Dedifferentiated amniotic fluid mesenchymal stem cell (primary cell): ENCODE measurements around the gene NKX1-1.

Experiments
- DNase-seq: peaks from one replicate; pipeline ENCODE4 v3.0.0-alpha.2; 2016; ENCODE audit errors: extremely low spot score

Gene NKX1-1

GRCh38 chr4:1385373-1386340 lies 20.6 kb downstream of the NKX1-1 start:
- DNase-seq: no peak

DNA sequence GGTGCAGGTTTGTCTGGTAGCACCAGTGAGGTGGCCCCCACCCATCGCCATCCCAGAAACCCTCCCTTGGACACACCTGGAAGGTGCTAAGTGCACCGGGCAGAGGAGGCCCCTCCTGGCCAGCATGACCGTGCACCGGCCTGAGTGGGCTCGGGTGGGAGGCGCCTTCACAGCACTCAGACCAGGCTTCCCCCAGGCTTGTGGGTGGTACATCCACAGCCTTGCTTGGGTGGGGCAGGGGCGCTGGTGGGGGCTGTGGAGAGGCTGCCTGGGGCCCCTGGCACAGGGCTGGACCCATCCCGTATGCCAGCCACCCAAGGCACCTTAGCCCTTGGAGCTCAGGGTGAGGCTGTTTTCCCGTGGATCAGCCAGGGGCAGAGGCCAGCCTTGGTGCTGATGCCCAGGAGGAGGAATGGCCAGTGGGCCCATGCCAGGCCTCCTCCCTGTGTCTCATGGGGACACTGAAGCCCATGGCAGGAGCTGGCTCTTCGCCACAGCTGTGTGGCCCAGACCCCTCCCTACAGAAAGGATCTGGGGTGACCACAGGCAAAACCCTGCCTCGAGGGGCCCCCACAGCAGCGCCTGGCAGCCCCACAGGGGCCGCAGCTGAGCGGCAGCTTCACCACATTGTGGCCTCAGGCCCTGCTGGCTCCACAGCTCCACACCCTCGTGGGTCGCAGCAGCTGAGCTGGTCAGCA lies 21.4 kb downstream of the NKX1-1 start:
- DNase-seq: no peak

- DNase-seq: no peak
These were observed 22.3 kb downstream of the NKX1-1 start for GRCh38 chr4:1383728-1384591.

DNA sequence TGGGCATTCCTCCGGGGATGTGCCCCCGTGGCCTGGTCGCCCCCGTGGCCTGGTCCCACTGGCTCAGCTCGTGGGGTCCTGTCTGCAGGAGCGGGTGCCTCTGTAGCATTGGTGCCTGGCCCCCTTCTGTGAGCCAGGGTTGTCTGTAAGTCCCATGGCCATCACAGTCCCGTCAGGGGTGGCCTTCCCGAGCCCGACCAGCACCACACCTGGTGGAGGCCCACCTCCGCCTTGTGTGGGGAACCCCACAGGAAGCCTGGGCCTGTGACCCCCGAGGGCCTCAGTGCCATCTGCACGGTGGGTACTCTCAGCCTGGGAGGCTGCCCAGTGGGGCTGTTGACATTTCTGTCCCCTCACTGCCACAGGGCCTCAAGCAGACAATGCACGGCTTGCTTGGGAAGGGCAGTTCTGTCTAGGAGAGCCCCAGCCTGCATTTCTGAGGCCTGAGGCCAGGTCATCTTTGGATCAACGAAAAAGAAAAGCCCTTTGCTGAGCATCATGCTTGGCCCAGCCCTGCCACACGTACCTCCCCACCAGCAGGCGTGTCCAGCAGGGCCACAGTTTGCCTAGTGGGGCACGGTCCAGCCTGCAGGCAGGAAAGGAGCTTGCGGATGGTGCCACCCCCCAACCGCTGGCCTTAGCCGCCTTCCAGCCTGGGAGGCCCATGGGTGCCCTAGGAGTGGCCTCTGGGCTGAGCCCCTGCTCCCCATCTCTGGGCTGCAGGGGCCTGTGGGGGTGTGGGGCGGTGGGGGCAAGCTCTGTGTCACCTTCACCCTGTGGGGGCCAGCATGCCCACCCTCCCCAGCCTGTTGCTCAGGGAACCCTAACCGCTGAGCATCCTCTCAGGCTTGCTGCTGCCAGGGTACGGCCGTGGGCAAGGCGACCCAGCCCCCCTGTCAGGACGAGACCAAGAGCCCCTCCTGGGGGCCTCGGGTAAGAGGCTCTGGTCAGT lies 23.2 kb downstream of the NKX1-1 start:
- DNase-seq: no peak

- DNase-seq: no peak
These were observed 24.2 kb downstream of the NKX1-1 start for GRCh38 chr4:1381944-1382541.

DNA sequence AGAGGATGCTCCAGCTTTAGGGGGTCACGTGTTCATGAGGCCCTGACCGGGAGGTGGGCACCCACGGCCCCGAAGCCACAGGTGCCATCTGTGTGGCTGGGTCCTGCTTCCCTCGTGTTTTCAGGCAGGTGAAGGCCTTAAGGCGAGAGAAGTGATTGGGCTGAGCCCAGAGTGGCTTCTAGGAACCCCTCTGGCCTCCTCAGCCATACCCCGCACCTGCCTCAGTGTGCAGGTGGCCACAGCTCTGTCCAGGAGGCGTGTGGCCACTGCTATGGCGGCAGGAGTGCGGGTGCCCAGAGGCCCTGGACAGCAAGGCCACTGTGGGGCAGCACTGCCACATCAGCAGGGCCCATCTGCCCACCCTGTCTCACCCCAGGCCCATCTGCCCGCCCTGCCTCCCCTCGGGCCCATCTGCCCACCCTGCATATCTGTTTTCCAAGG lies 25.0 kb downstream of the NKX1-1 start:
- DNase-seq: no peak

GRCh38 chr4:1380368-1381151 lies 25.7 kb downstream of the NKX1-1 start:
- DNase-seq: no peak

DNA sequence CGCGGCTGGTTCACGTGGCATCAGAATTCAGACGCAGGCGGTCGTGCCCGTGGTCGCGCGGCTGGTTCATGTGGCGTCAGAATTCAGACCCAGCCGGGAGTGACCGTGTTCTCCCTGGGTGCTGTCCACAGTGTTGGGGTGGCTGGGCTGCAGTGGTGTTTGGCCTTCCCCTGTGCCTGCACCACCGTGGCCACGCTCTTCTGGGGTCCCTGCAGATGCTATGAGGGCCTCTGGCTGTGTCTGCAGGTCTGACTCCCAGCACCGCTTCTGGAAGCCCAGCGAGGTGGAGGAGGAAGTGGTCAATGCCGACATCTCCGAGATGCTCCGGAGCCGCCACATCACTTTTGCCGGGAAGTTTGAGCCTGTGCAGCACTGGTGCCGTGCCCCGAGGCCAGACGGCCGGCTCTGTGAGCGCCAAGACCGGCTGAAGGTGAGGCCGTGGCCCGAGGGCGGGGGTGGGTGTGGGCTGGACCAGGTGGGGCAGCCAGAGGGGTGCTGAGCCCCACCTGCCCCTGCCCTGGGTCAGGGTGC lies 26.4 kb downstream of the NKX1-1 start:
- DNase-seq: no peak

GRCh38 chr4:1379351-1379781 lies 26.9 kb downstream of the NKX1-1 start:
- DNase-seq: no peak

DNA sequence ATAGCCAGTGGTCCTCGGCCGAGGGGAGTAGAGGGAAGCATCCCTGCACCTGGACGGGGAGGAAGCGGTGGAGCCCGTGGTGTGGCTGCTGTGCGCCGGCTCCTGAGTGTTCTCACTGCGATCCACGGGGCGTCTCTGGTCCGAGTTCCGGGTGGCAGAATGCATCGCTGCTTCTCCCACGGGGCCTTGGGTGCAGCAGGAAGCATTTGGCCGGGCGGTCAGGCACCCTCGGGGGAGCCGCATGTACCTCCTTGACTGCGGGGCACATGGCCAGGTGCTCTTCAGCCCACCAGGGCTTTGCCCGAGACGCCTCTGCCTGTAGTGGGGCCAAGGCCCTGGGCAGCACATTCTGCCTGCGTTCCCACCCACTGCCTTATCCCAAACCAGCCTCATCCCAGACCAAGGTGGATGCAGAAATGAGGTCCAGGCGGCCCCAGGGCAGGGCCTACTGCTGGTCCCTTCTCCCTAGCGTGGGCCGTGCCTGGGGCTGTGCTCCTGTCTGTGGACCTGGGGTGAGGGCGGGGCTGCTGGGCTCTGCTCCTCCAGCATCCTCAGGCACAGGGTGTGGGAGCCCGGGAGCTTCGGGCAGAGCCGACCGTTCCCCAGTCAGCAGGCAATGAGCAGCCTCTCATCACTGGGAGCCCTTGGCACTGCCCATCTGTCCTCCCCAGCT lies 27.5 kb downstream of the NKX1-1 start:
- no peak for DNase-seq

- DNase-seq: no peak
These were observed 28.5 kb downstream of the NKX1-1 start for GRCh38 chr4:1377606-1378261.

DNA sequence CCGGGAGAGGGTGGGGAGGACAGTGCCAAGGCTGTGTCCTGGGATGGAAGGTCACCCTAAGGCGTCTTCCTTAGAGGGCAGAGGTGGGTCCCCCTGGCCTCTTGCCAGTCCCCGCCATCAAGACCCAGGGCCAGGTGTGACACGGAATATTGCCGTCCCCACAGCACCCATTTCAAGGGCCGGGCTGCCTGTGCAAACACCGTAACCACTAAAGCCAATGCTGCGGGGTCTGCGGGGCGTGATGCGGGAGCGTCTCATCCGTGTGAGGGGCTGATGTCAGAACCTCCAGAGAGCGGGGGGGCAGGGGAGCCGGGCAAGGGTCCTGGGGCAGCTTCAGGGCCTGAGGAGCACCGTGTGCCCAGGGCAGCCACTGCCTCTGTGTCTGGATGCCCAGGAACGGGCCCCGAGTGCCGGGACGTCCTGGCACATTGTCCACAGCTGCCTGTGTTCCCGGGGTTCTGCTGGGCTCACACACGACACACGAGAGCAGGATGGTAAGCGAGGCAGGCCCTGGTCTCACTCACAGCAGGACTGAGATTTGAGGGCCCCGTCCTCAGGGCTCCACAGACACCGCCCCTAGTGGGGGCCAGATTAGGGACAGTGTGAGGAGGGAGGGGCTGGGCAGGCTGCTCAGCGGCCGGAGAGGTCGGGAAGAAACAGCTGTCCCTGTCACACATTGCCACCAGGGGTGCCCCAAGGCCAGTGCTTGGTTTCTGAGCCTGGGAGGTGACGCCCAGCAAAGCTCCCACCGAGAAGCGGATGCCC lies 29.2 kb downstream of the NKX1-1 start:
- DNase-seq: no peak

- no peak for DNase-seq
These were observed 29.8 kb downstream of the NKX1-1 start for GRCh38 chr4:1376391-1376840.

DNA sequence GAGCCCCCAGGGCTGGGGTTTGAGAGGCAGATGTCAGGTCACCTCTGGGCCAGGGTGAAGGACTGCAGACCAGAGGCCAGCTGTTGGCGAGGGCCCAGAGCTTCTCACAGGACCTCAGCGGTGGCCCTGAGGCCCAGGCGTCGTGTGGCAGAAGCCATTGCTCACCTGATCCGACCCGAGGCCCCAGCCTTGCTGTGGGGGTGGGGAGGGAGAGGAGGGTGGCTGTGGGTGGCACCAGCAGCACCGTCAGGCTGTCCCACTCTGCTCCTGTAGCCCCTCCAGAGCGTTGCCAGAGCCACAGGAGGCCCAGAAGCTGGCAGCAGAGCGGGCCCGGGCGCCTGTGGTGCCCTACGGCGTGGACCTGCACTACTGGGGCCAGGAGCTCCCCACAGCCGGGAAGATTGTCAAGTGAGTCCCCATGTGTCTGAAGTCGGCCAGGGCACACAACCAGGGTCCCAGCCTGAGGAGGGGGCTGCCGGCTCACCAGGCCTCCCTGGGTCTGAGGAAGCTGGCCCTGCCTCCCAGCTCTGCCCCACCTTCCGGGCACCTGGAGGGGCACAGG lies 30.4 kb downstream of the NKX1-1 start:
- no peak for DNase-seq

DNA sequence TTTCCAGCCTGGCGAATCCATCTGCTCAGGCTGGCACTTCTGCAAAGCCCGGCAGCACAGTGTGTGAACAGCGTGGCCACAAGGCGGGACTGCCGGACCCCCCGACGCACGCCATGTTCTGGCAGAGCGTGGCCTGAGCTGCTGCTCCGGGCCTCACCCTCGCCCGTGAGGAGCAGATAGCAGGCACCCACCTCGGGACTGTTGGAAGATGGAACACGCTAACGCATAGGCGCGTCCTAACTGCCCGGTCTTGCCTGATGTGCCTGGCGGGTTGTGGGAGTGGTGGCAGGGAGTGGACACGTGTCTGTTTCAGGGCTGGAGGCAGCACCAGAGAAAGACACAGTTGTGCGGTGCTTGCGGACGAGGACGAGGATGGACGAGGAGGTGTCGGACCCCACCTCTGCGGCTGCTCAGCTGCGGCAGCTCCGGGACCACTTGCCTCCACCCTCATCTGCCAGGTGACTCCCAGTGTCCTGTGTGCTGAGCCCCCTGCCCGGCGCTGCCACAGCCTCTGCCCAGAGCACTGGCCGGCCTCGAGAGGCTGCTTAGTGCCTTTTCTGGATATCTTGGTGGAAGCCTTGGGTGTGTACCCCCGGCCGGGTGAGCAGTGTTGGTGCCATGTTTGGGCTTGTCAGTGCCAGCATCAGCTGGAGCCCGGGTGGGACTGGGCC lies 31.1 kb downstream of the NKX1-1 start:
- DNase-seq: no peak

- no peak for DNase-seq
These were observed 31.6 kb downstream of the NKX1-1 start for GRCh38 chr4:1374706-1375045.
